MM.1S (cell line): Measurements from ENCODE around the gene KIRREL2.

ENCODE experiments used
- EZH2 ChIP-seq: fragments of 300-600 bp; sonication (generic); optimal IDR thresholded peaks from 2 replicates; pipeline ENCODE3; 2017; ENCODE audit warnings: low read depth, mild to moderate bottlenecking, antibody characterized with exemption, low read length, mixed read lengths
- TF ChIP-seq, protein P1 (sequence below): fragments of 300-600 bp; sonication (generic); IDR thresholded peaks from 2 replicates; pipeline ENCODE4 v1.5.1; 2016; ENCODE audit warnings: antibody characterized with exemption, low read length, mixed read lengths

DNA sequence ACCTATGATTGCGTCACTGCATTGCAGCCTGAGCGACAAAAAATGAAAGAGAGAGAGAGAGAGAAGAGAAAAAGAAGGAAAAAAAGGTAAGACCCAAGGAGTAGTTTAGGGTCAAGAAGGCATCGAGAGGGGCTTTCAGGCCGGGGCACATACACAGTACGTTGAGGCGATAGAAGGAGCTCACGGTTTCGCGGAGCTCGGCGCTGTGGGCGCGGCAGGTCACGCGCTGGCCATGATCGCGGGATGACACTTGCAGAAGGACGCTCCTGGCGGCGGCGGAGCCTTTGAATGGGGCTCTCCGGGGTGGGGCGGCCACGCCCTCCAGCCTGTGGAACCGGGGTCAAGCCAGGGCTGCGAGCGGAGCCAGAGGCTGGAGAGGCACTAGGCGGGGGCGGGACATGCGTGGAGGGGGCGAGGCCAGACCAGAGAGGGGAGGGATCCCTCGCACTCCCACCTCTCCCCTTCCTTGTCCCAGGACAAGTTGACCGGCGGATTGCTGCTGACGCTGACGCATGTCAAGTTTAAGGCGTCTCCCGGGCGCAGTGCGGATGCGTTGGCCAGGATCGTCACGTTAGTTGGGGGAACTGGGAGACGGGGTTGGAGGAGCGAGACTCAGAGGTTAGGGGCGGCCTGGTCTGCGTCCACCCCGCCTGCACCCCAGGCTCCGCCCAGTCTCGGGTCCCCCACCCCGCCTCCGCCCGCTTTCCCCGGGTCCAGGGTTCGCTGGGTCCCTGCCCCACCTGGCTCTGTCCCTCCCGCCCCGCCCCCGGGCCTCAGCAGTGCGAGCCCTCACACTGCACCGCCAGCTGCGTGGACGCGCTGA lies 11.3 kb upstream of the KIRREL2 start:
- TF ChIP-seq, protein P1, sequence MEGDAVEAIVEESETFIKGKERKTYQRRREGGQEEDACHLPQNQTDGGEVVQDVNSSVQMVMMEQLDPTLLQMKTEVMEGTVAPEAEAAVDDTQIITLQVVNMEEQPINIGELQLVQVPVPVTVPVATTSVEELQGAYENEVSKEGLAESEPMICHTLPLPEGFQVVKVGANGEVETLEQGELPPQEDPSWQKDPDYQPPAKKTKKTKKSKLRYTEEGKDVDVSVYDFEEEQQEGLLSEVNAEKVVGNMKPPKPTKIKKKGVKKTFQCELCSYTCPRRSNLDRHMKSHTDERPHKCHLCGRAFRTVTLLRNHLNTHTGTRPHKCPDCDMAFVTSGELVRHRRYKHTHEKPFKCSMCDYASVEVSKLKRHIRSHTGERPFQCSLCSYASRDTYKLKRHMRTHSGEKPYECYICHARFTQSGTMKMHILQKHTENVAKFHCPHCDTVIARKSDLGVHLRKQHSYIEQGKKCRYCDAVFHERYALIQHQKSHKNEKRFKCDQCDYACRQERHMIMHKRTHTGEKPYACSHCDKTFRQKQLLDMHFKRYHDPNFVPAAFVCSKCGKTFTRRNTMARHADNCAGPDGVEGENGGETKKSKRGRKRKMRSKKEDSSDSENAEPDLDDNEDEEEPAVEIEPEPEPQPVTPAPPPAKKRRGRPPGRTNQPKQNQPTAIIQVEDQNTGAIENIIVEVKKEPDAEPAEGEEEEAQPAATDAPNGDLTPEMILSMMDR: no peak
- TF ChIP-seq EZH2: no peak
